Uterus (tissue), 2 donors: ENCODE results near the gene EYS.

Experiments used
- CTCF ChIP-seq, 4 experiments: fragments of 200-600 bp in 2 of 4; fragments of 450-650 bp in 2 of 4; sonication (generic) in 2 of 4; IDR thresholded peaks; one replicate each; pipeline ENCODE4 v1.5.1; 2016 to 2019; ENCODE audit warnings: antibody characterized with exemption in 4 of 4, mild to moderate bottlenecking in 2 of 4, moderate library complexity in 1 of 4
- POLR2A ChIP-seq, 2 donors: fragments of 450-650 bp; IDR thresholded peaks; one replicate each; pipeline ENCODE4 v1.6.1; 2016; ENCODE audit warnings: antibody characterized with exemption in 2 of 2, mild to moderate bottlenecking in 1 of 2, moderate library complexity in 1 of 2

GRCh38 chr6:64895945-64896344 lies 811.1 kb downstream of the EYS start:
- TF ChIP-seq CTCF (IDR thresholded peaks at IDR 0.05) (no peak), POLR2A (IDR thresholded peaks at IDR 0.05) (no peak)
